Measurements from ENCODE around the gene EDIL3. TPM values are rescaled to one million over a fixed set of nuclear protein-coding genes. Genes with fewer than 3 reads are reported as not detected.
A peak's percentile ranks its signal among the peaks of the same experiment; 100 is the strongest.
"Not testable (repeated sequence)": the region's sequence is repeated elsewhere in the genome, so short reads cannot be mapped to it uniquely, and the experiment has no call there.

The EDIL3 gene
- polyA plus RNA-seq, 4 donors = 51.8 to 74.9 (median 61.5) TPM

- DNase-seq (ENCODE audit: low read depth in 4 of 4, low spot score in 3 of 4) = peak in 1 of 4 donors; percentile 10
These were observed 2.9 kb downstream of the EDIL3 start for GRCh38 chr5:84381502-84382362.

- DNase-seq (ENCODE audit: low read depth in 4 of 4, low spot score in 3 of 4) = no peak
These were observed 4.9 kb downstream of the EDIL3 start for GRCh38 chr5:84379749-84380148.

GRCh38 chr5:84378961-84379360 lies 5.7 kb downstream of the EDIL3 start:
- DNase-seq (ENCODE audit: low read depth in 4 of 4, low spot score in 3 of 4) = no peak

GRCh38 chr5:84378420-84378819 lies 6.3 kb downstream of the EDIL3 start:
- DNase-seq (ENCODE audit: low read depth in 4 of 4, low spot score in 3 of 4) = no peak

DNA sequence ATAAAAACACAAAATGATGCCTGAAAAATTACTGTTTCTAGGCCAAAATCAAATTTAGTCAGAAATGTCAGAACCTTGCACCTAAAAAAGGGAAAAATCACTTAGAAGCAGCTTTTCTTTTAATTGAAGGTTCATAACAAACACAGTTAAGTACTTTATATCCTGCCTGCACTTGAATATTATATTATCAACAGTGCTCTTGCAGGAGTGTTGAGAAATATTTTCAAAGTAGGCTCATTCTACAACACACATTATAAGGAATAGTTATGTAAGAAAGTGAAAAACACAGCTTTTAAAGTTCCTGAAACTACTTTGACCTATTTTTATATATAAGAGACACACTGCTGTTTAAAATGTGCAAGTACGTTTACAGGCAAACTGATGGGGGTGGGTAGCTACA lies 8.3 kb downstream of the EDIL3 start:
- DNase-seq (ENCODE audit: low read depth in 4 of 4, low spot score in 3 of 4) = no peak

GRCh38 chr5:84374568-84374967 lies 10.1 kb downstream of the EDIL3 start:
- DNase-seq (ENCODE audit: low read depth in 4 of 4, low spot score in 3 of 4) = no peak

- DNase-seq (ENCODE audit: low read depth in 4 of 4, low spot score in 3 of 4) = no peak
These were observed 11.2 kb downstream of the EDIL3 start for GRCh38 chr5:84373506-84373905.

- DNase-seq (ENCODE audit: low read depth in 4 of 4, low spot score in 3 of 4) = no peak
These were observed 12.5 kb downstream of the EDIL3 start for GRCh38 chr5:84372066-84372695.

GRCh38 chr5:84370176-84370575 lies 14.5 kb downstream of the EDIL3 start:
- DNase-seq (ENCODE audit: low read depth in 4 of 4, low spot score in 3 of 4) = no peak

DNA sequence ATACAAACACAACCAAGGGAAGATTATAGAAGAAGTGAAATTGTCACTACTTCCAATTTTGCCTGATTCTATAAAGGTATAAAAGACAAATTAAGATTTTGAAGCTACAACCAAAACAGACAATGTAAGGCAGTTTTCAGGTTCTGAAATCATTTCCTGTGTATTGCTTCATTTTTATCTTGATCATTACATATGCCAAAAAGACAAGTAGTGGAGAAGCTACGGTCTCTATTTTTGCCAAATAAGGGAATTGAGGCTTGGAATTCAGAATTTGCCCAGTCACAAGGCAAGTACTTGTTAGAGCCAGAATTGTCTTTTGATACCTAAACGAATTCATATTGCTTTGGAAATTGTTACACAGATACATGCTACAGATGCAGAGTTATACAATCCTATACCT lies 20.6 kb downstream of the EDIL3 start:
- DNase-seq (ENCODE audit: low read depth in 4 of 4, low spot score in 3 of 4) = no peak

DNA sequence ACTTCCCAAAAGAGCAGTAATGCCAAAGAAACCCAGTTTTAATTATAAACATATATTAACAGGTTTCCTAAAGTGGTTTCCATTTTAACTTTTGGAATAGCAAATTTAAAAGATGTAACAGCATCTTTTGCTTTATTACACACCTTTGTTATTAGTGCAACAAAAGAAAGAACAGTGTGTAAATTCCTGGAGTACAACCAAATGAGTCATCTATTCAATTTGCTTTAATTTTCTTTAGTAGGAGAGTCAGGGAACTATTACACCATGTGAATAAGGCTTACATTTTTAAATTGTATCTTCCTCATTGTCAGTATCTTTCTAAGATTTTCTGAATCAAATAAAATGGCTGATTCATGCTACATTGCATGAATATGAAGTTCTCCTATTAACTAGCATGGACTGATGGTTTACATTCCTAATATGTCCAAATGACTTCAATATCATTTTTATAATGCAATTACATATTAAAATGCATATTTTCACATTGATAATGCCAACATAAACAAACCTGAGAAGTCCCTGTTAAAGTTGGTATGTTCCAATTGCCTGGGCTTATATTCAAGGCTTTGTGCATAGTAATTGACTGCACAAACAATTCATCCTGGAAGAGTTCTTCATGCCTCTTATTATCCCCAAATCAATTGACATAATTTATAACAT lies 22.5 kb downstream of the EDIL3 start:
- no peak for DNase-seq (ENCODE audit: low read depth in 4 of 4, low spot score in 3 of 4)

- DNase-seq (ENCODE audit: low read depth in 4 of 4, low spot score in 3 of 4) = no peak
These were observed 23.1 kb downstream of the EDIL3 start for GRCh38 chr5:84361572-84361971.

DNA sequence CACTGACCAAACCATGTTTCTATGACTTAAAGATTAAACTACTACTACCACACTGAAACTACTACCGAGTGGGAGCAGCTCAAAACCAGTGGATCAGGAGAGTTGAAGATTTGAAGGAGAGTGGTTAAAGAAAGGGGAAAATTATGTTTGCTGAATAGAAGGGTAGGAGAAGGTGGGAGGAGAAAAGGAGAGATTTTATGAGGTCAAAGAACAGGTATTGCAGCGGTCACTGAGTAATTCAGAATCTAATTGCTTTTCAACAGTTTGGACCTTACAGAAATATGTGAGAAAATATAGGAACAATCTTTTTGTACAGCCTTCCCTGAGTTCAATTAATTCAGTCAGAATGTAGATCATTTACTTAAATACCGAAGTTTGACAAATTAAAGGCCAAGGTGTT lies 24.6 kb downstream of the EDIL3 start:
- DNase-seq (ENCODE audit: low read depth in 4 of 4, low spot score in 3 of 4) = no peak

DNA sequence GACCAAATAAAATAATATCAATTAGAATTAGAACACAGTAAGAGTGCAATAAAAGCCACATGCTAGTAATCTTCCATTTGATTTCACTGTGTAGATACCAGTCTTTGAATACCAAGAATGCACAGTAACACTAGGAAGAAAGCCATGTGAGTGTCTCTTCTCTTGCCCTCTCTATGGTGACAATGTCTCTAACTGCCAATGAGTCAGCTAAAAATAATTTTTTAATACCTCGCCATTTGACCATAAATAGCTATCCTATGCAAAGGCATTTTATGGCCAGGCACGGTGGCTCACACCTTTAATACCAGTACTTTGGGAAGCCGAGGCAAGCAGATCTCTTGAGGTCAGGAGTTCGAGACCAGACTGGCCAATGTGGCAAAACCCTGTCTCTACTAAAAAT lies 30.6 kb downstream of the EDIL3 start:
- no peak for DNase-seq (ENCODE audit: low read depth in 4 of 4, low spot score in 3 of 4)

- DNase-seq (ENCODE audit: low read depth in 4 of 4, low spot score in 3 of 4) = no peak
These were observed 39.9 kb downstream of the EDIL3 start for GRCh38 chr5:84344788-84345187.

DNA sequence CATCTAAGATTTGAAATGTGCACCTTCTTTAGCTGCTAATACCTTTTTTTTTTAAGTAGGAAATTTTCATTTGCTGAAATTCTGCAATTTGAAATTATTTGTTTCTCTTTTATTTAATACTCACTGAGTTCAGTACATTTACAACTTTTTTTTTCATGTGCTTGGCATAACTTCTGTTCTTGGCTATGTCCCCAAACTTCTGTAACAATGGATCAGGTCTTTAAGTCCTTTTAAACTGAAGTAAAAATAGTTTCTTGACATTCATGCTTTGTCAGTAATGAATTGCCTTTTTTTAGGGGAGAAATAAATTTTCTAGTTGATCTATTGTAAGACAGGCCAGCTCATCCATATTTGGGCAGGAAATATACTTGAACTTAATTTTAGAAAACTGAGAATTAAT lies 41.5 kb downstream of the EDIL3 start:
- DNase-seq (ENCODE audit: low read depth in 4 of 4, low spot score in 3 of 4) = no peak

DNA sequence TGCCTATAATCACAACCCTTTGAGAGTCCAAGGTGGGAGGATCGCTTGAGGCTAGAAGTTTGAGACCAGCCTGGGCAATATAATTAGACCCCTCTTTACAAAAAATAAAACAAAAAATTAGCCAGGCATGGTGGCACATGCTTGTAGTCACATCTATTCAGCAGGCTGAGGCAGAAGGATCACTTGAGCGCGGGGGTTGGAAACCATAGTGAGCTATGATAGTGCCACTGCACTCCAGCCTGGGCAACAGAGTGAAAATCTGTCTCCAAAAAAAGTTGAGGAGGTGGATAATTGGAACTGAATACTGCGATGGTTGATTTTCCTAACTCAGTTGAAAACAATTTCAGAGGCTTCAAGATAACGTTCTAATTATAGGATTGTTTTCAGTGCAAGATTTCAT lies 52.6 kb downstream of the EDIL3 start:
- no peak for DNase-seq (ENCODE audit: low read depth in 4 of 4, low spot score in 3 of 4)

- DNase-seq (ENCODE audit: low read depth in 4 of 4, low spot score in 3 of 4) = no peak
These were observed 57.1 kb downstream of the EDIL3 start for GRCh38 chr5:84327591-84327990.

DNA sequence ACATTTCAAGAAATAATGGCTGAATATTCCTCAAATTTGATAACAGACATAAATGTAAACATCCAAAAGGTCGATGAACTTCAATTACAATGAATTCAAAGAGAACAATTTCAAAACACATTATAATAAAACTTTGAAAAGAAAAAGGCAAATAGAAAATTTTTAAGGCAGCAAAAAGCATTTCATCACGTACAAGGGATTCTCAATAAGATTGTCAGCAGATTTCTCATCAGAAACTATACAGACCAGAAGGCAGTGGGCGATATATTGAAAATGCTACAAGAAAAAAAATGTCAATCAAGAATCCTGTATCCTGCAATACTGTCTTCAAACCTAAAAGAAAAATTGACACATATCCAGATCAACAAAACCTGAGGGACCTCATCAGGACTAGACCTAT lies 62.0 kb downstream of the EDIL3 start:
- no peak for DNase-seq (ENCODE audit: low read depth in 4 of 4, low spot score in 3 of 4)

- not testable (repeated sequence) for DNase-seq (ENCODE audit: low read depth in 4 of 4, low spot score in 3 of 4)
These were observed 66.9 kb downstream of the EDIL3 start for GRCh38 chr5:84317826-84318225.

- DNase-seq (ENCODE audit: low read depth in 4 of 4, low spot score in 3 of 4) = not testable (repeated sequence)
These were observed 72.4 kb downstream of the EDIL3 start for GRCh38 chr5:84312280-84312679.

DNA sequence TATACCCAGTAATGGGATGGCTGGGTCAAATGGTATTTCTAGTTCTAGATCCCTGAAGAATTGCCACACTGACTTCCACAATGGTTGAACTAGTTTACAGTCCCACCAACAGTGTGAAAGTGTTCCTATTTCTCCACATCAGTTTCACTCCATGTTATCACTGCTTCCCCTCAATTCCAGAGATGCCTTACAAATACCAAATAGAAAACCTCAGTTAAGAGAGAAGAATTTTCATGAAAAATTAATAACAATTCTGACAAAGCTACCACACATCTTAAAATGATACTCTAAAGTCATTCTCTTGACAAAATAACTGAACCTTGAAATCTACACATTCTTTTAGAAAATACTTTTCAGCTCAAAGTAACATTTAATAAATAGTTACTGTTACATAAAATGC lies 74.8 kb downstream of the EDIL3 start:
- DNase-seq (ENCODE audit: low read depth in 4 of 4, low spot score in 3 of 4) = not testable (repeated sequence)

Measured in right renal pelvis (tissue), 4 donors.